Measurements from ENCODE around the gene ATG16L1.

DNA sequence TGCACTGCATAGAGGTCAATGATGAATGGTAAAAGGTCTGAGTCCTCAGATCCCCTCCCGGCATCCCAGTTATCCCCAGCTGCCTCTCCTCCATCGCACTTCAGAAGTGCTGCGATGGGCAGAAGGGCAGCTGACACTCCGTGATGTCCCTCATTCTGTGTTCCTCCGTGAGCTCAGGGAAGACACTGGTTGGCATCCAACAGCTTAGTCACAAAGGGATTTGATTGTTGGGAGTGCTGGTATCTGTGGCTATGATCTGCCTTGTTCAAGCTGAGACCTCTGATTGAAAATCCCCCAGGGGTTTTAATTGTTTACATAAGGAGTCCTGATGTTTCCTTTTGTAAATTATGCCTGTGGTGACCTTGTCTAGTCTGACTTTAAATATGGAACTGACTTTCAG is 37.2 kb downstream of the ATG16L1 start:
- TF ChIP-seq, protein P1, sequence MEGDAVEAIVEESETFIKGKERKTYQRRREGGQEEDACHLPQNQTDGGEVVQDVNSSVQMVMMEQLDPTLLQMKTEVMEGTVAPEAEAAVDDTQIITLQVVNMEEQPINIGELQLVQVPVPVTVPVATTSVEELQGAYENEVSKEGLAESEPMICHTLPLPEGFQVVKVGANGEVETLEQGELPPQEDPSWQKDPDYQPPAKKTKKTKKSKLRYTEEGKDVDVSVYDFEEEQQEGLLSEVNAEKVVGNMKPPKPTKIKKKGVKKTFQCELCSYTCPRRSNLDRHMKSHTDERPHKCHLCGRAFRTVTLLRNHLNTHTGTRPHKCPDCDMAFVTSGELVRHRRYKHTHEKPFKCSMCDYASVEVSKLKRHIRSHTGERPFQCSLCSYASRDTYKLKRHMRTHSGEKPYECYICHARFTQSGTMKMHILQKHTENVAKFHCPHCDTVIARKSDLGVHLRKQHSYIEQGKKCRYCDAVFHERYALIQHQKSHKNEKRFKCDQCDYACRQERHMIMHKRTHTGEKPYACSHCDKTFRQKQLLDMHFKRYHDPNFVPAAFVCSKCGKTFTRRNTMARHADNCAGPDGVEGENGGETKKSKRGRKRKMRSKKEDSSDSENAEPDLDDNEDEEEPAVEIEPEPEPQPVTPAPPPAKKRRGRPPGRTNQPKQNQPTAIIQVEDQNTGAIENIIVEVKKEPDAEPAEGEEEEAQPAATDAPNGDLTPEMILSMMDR (conservative IDR thresholded peaks at IDR 0.05) = no peak
- TF ChIP-seq ZFX (IDR thresholded peaks at IDR 0.05) = no peak

All from C4-2B (cell line).